Neural progenitor cell (in vitro differentiated cells): ENCODE data around the gene SLC36A3. TPM values are rescaled to one million over a fixed set of nuclear protein-coding genes. Genes with fewer than 3 reads are reported as not detected.
"Not testable (repeated sequence)": the region's sequence is repeated elsewhere in the genome, so short reads cannot be mapped to it uniquely, and the experiment has no call there.

Experiments used
- DNase-seq: peaks from one replicate; pipeline ENCODE4 v3.0.0-alpha.2; 2016; ENCODE audit warnings: low spot score
- H2AFZ ChIP-seq: fragments of 200-600 bp; sonication (generic); replicated peaks from 2 replicates; pipeline ENCODE4 v1.6.1; 2016; ENCODE audit warnings: antibody characterized with exemption
- H3F3A ChIP-seq: fragments of 200-600 bp; sonication (generic); 2 replicates; pipeline ENCODE4 v1.6.1; 2016; ENCODE audit warnings: antibody characterized with exemption, low read depth
- H3K27ac ChIP-seq: fragments of 200-600 bp; sonication (generic); 2 replicates; pipeline ENCODE4 v1.5.1; 2016; ENCODE audit warnings: mild to moderate bottlenecking
- H3K27me3 ChIP-seq: fragments of 200-600 bp; sonication (generic); 2 replicates; pipeline ENCODE4 v1.6.1; 2016; ENCODE audit warnings: mild to moderate bottlenecking, moderate library complexity
- H3K36me3 ChIP-seq: fragments of 200-600 bp; sonication (generic); 2 replicates; pipeline ENCODE4 v1.5.1; 2016
- H3K4me1 ChIP-seq: fragments of 200-600 bp; sonication (generic); 2 replicates; pipeline ENCODE4 v1.6.1; 2016; ENCODE audit warnings: mixed run types
- H3K4me2 ChIP-seq: fragments of 200-600 bp; sonication (generic); 2 replicates; pipeline ENCODE4 v1.6.1; 2016
- H3K4me3 ChIP-seq: fragments of 200-600 bp; sonication (generic); 2 replicates; pipeline ENCODE4 v1.5.1; 2016
- H3K79me2 ChIP-seq: fragments of 200-600 bp; sonication (generic); 2 replicates; pipeline ENCODE4 v1.6.1; 2016; ENCODE audit warnings: low read depth
- H3K9ac ChIP-seq: fragments of 200-600 bp; sonication (generic); 2 replicates; pipeline ENCODE4 v1.6.1; 2016
- H3K9me3 ChIP-seq: fragments of 200-600 bp; sonication (generic); 2 replicates; pipeline ENCODE4 v1.5.1; 2016; ENCODE audit warnings: low read depth
- H4K20me1 ChIP-seq: fragments of 200-600 bp; sonication (generic); 2 replicates; pipeline ENCODE4 v1.6.1; 2016; ENCODE audit warnings: low read depth
- H3K27ac Mint-ChIP-seq: 3 replicates; pipeline ENCODE4 v1.8.0; 2021; ENCODE audit warnings: mixed read lengths
- H3K27me3 Mint-ChIP-seq: 2 replicates; pipeline ENCODE4 v1.8.0; 2022; ENCODE audit warnings: low read depth, mild to moderate bottlenecking, inconsistent platforms, moderate library complexity, mixed read lengths; ENCODE audit not compliant: insufficient read depth
- H3K36me3 Mint-ChIP-seq: 3 replicates; pipeline ENCODE4 v1.8.0; 2021; ENCODE audit warnings: mixed read lengths
- H3K4me1 Mint-ChIP-seq: 3 replicates; pipeline ENCODE4 v1.8.0; 2021; ENCODE audit warnings: mixed read lengths
- H3K4me3 Mint-ChIP-seq: 3 replicates; pipeline ENCODE4 v1.8.0; 2021; ENCODE audit warnings: mild to moderate bottlenecking, moderate library complexity, mixed read lengths
- H3K9me3 Mint-ChIP-seq: 3 replicates; pipeline ENCODE4 v1.8.0; 2020; ENCODE audit warnings: mixed read lengths
- EZH2 ChIP-seq: fragments of 200-600 bp; sonication (generic); IDR thresholded peaks from 2 replicates; pipeline ENCODE4 v1.6.1; 2017; ENCODE audit warnings: antibody characterized with exemption, mild to moderate bottlenecking, moderate library complexity
- EZH2phosphoT487 ChIP-seq: fragments of 200-600 bp; sonication (generic); IDR thresholded peaks from 2 replicates; pipeline ENCODE4 v1.6.1; 2017; ENCODE audit warnings: antibody characterized with exemption
- total RNA-seq: library from RNA; depleted of rRNA; stranded (reverse); fragments of >200 nt; gene quantifications from 2 replicates; pipeline ENCODE4 v1.2.3, GENCODE V29; 2015; ENCODE audit warnings: low replicate concordance
- TF ChIP-seq, protein P1 (sequence below): fragments of 200-600 bp; sonication (generic); IDR thresholded peaks from 2 replicates; pipeline ENCODE4 v1.5.1; 2017; ENCODE audit warnings: antibody characterized with exemption, mild to moderate bottlenecking

Gene SLC36A3
- total RNA-seq, 1 donor from 2014 or later = not detected

DNA sequence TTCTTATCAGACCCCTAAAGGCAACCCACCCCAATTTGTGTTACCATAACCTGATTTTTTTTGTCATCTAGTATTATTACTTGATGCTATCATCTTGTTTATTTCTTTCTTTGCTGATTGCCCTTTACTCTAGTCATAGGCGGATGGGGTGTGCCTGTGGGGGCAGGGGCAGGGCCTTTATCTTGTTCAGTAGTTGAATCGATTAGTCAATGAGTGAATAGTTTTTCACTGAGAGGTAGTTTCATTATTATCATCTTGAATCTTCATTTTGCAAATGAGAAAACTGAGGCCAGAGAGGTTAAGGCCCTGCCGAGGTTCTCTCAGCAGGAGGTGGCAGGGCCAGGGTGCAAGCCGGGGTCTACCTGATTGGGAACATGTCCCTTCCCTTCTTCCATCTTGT lies 60.0 kb downstream of the SLC36A3 start:
- H3K9me3 Mint-ChIP-seq = peaks cover 6% of the 10 kb centered on the region
- Histone ChIP-seq H3K4me3 (no peak overlapping the region), H2AFZ (no peak overlapping the region), H3K4me1 (no peaks in the 10 kb centered on the region), H3K4me2 (no peak overlapping the region), H3K36me3 (no peaks in the 10 kb centered on the region), H3K79me2 (no peaks in the 10 kb centered on the region), H3K9ac (no peak overlapping the region), H3K27me3 (no peaks in the 10 kb centered on the region), H3K27ac (no peak overlapping the region), H3F3A (no peaks in the 10 kb centered on the region), H4K20me1 (no peaks in the 10 kb centered on the region), H3K9me3 (no peaks in the 10 kb centered on the region)
- TF ChIP-seq, protein P1, sequence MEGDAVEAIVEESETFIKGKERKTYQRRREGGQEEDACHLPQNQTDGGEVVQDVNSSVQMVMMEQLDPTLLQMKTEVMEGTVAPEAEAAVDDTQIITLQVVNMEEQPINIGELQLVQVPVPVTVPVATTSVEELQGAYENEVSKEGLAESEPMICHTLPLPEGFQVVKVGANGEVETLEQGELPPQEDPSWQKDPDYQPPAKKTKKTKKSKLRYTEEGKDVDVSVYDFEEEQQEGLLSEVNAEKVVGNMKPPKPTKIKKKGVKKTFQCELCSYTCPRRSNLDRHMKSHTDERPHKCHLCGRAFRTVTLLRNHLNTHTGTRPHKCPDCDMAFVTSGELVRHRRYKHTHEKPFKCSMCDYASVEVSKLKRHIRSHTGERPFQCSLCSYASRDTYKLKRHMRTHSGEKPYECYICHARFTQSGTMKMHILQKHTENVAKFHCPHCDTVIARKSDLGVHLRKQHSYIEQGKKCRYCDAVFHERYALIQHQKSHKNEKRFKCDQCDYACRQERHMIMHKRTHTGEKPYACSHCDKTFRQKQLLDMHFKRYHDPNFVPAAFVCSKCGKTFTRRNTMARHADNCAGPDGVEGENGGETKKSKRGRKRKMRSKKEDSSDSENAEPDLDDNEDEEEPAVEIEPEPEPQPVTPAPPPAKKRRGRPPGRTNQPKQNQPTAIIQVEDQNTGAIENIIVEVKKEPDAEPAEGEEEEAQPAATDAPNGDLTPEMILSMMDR = no peak
- TF ChIP-seq EZH2 = no peak
- no peak for TF ChIP-seq EZH2phosphoT487
- peaks cover 4% of the 10 kb centered on the region for H3K27me3 Mint-ChIP-seq
- no peaks in the 10 kb centered on the region for H3K36me3 Mint-ChIP-seq
- H3K27ac Mint-ChIP-seq = no peak overlapping the region
- no peak for DNase-seq
- peaks cover 2% of the 10 kb centered on the region for H3K4me1 Mint-ChIP-seq
- H3K4me3 Mint-ChIP-seq = no peak overlapping the region

DNA sequence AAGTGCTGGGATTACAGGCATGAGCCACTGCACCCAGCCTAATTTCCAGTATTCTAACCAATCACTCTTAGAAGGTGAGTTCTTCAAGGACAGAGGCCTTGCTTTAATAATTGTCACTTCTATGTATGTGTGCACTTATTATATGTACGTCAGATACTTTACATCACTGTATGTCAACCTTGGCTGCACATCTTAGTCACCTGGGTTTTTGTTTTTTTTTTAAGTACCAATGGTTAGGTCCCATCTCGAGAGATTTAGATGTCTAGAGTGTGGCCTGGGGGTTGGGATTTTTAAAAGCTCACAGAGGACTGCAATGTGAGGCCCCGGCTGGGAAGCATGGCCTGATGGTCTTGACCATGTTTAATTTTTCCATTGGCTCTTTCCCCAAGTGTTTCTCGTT lies 60.4 kb downstream of the SLC36A3 start:
- Histone ChIP-seq H3F3A (no peaks in the 10 kb centered on the region), H3K4me2 (no peak overlapping the region), H3K79me2 (no peaks in the 10 kb centered on the region), H3K9me3 (no peaks in the 10 kb centered on the region), H2AFZ (no peak overlapping the region), H4K20me1 (no peaks in the 10 kb centered on the region), H3K9ac (no peak overlapping the region), H3K4me1 (no peaks in the 10 kb centered on the region), H3K27ac (no peak overlapping the region), H3K4me3 (no peak overlapping the region), H3K27me3 (no peaks in the 10 kb centered on the region), H3K36me3 (no peaks in the 10 kb centered on the region)
- TF ChIP-seq EZH2phosphoT487 = no peak
- TF ChIP-seq, protein P1 = no peak
- TF ChIP-seq EZH2 = no peak
- Mint-ChIP-seq H3K4me1 (peaks cover 2% of the 10 kb centered on the region), H3K27me3 (peaks cover 4% of the 10 kb centered on the region), H3K36me3 (no peaks in the 10 kb centered on the region), H3K4me3 (no peak overlapping the region), H3K27ac (no peak overlapping the region), H3K9me3 (peaks cover 6% of the 10 kb centered on the region)
- DNase-seq = no peak

DNA sequence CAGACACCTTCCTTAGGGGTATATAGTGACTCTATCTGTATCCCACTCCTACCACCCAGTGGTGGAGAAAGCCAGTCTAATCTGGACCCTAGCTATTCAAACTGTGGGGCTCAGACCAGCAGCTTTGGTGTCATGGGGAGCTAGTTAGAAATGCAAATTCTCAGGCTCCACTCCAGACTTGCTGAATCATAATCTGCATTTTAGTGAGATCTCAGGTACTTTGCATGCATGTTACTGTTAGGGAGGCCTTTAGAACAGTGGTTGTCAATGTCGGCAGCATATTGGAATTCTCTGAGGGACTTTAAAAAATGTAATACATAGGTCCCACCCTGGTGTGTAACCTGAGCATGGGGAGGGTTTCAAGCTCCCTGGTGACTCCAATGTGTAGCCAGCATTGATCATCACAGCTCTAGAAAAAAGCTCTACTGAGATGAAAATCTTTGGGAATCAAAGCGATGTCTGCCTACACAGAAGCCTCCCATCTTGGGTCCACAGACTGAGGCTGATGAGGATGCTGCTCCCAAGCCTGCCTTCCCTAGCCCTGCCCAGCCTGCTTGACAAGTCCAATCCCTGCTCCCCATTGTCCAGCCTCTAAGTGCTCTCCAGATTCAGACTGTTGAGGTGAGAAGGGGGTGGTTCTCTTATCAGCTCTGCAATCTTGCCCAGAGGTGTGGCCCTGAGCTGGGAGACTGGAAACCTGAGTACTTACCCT lies 62.5 kb downstream of the SLC36A3 start:
- TF ChIP-seq EZH2 (no peak), EZH2phosphoT487 (no peak)
- TF ChIP-seq, protein P1 = no peak
- no peak overlapping the region for H3K9ac ChIP-seq
- H3K36me3 ChIP-seq = no peaks in the 10 kb centered on the region
- H3K4me2 ChIP-seq = no peak overlapping the region
- no peaks in the 10 kb centered on the region for H3K9me3 ChIP-seq
- no peak overlapping the region for H3K27ac ChIP-seq
- Mint-ChIP-seq H3K27ac (no peak overlapping the region), H3K9me3 (peaks cover 6% of the 10 kb centered on the region), H3K4me3 (no peak overlapping the region), H3K36me3 (no peaks in the 10 kb centered on the region), H3K4me1 (peaks cover 2% of the 10 kb centered on the region), H3K27me3 (peaks cover 4% of the 10 kb centered on the region)
- H3F3A ChIP-seq = no peaks in the 10 kb centered on the region
- H4K20me1 ChIP-seq = no peaks in the 10 kb centered on the region
- no peak for DNase-seq
- H3K79me2 ChIP-seq = no peaks in the 10 kb centered on the region
- no peak overlapping the region for H3K4me3 ChIP-seq
- no peak overlapping the region for H2AFZ ChIP-seq
- no peaks in the 10 kb centered on the region for H3K27me3 ChIP-seq
- H3K4me1 ChIP-seq = no peaks in the 10 kb centered on the region

DNA sequence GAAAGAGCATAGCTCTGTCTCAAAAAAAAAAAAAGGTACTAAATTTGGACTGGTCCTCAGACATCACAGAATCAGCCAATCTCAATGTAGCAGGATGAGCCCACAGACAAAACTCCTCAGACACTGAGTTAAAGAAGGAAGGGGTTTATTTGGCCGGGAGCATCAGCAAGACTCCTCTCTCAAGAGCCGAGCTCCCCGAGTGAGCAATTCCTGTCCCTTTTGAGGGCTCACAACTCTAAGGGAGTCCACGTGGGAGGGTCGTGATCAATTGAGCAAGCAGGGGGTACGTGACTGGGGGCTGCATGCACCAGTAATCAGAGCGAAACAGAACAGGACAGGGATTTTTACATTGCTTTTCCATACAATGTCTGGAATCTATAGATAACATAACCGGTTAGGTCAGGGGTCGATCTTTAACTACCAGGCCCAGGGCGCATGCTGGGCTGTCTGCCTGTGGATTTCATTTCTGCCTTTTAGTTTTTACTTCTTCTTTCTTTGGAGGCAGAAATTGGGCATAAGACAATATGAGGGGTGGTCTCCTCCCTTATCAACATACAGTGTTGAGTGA lies 63.2 kb downstream of the SLC36A3 start:
- H3K4me2 ChIP-seq, H3K27ac ChIP-seq, H3K36me3 ChIP-seq, H3K9me3 ChIP-seq, H3K27me3 Mint-ChIP-seq, H3K4me1 Mint-ChIP-seq, H3K27ac Mint-ChIP-seq, H3K79me2 ChIP-seq, H3K4me3 Mint-ChIP-seq, H3K36me3 Mint-ChIP-seq, DNase-seq, H3K27me3 ChIP-seq, H2AFZ ChIP-seq, H3K4me3 ChIP-seq, H3K9ac ChIP-seq, H3K4me1 ChIP-seq, H3K9me3 Mint-ChIP-seq, H3F3A ChIP-seq, H4K20me1 ChIP-seq: not testable (repeated sequence)
